ENCODE results near the gene NOTCH2. TPM values are rescaled to one million over a fixed set of nuclear protein-coding genes. Genes with fewer than 3 reads are reported as not detected.
"Not testable (repeated sequence)": the region's sequence is repeated elsewhere in the genome, so short reads cannot be mapped to it uniquely, and the experiment has no call there.

The NOTCH2 gene
- total RNA-seq, 6 experiments from 2014 or later: 122 to 147 (median 134) TPM

DNA sequence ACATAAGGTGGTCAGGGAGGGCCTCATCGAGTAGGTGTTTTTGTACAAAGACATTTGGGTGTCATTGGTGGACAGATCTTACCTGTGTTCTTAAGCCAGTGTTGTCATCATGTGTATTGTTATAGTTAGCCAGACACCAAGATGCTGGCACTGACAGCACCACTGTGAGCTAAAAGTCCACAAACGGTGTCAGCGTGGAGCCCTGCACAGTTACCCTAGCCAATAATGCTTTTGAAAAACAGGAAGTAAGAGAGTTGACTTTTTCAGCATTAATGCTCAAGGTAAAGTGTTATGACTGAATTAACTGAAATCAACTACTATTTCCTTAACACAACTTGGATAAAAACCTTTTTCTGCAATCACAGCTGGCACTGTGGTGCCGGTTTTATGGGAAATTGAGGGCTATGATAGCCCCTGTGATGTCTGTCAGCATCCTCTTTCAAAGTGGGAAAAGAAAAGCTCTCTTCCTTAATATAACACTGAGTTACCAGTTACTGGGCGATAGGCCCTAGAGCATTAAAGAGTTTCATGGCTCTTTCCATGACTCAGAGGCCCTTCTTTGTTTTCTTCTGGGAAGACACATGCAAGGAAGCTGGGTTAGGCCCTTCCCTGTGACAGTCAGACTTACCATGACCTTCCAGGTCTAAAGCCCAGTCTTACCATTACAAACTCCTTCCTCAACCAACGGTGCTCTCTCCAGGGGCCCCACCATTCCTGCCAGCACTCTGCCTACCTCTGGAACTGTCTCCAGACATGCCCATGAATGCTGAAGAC, 29.7 kb upstream of the NOTCH2 start:
- H3K27ac Mint-ChIP-seq; H3K27me3 Mint-ChIP-seq (ENCODE audit: insufficient read depth); H3K4me3 Mint-ChIP-seq; H3K9me3 Mint-ChIP-seq; H3K36me3 Mint-ChIP-seq (ENCODE audit: low read depth); H3K4me1 Mint-ChIP-seq (ENCODE audit: low read depth); DNase-seq: not testable (repeated sequence)

- not testable (repeated sequence) for H3K27me3 Mint-ChIP-seq (ENCODE audit: insufficient read depth); H3K4me3 Mint-ChIP-seq; H3K27ac Mint-ChIP-seq
These were observed 27.6 kb upstream of the NOTCH2 start for GRCh38 chr1:120096981-120097545.

DNA sequence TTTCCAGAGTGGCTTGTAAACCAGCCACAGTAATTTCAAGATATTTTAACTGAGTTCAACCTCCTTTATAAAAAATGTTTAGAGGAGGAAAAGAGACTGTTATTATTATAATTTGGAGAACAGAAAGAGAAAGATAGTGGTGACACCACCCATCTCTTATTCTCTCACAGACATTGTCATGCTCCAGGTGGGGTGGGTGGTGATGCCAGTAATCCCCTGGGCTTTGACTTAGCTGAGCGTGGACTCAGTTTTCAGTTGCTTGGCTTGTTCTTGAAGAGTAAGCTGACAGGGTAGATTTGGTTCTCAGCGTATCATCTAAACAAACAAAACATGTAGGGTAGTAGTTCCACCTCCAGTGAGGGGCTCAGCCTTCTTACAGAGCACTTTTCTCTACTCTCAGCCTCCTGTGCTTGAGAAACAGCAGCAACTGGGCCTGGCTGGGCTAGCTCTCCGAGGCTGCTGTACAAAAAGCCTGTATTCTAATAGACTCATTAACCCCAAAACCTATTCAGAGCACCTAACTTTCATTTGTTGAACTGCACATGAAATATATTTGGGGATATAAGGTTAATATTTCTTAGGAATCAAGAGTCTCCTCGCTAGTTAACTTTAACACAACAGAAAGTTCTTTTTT, 24.2 kb upstream of the NOTCH2 start:
- H3K9me3 Mint-ChIP-seq; H3K27me3 Mint-ChIP-seq (ENCODE audit: insufficient read depth); DNase-seq; H3K27ac Mint-ChIP-seq; H3K4me3 Mint-ChIP-seq; H3K36me3 Mint-ChIP-seq (ENCODE audit: low read depth); H3K4me1 Mint-ChIP-seq (ENCODE audit: low read depth): not testable (repeated sequence)

More at GRCh38 chr1:120096981-120097545, 27.6 kb upstream of the NOTCH2 start:
- H3K9me3 Mint-ChIP-seq; H3K36me3 Mint-ChIP-seq (ENCODE audit: low read depth); H3K4me1 Mint-ChIP-seq (ENCODE audit: low read depth); DNase-seq: not testable (repeated sequence)

DNA sequence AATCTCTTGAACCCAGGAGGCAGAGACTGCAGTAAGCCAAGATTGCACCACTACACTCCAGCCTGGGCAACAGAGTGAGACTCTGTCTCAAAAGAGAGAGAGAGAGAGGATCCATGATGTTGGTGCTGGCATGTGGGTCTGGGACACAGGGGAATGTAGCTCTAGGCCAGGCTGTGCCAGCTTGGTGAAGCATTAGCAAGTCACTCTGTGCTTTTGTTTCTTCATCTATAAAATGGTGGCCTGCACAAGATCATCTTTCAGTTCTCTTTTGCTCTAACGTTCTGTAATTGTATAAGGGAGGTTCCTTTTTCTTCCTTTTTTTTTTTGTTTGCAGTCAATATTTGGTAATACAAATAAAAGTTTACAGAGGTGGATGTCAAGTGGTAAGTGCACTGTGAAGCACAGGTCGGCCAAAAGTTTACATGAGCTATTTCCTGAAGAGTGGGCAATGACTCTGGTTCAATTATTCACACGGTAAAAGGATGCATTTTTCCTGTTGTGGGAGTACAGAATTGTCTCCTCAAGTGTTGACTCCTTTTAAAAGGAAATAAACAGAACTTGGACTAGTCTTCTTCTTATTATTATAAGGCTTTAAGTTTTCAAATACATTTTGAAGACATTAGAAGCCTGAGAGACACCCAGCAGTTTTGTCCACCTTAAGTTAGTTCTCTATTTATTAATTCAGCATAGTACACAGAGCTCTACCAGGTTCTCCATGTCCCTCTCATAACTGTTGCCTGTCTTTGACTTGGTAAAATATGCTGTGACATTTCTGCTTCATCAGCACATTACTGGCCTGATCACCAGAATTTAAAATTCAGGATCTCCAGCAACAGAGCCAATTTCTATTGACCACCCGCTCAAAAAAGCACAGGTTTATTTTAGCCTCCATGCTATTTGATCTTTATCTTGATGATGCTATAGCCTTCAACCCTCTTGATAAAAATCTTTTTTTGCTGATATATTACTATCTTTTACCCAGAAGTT, 23.1 kb upstream of the NOTCH2 start:
- not testable (repeated sequence) for H3K27ac Mint-ChIP-seq; DNase-seq; H3K4me3 Mint-ChIP-seq; H3K9me3 Mint-ChIP-seq; H3K36me3 Mint-ChIP-seq (ENCODE audit: low read depth); H3K27me3 Mint-ChIP-seq (ENCODE audit: insufficient read depth)
- H3K4me1 Mint-ChIP-seq (ENCODE audit: low read depth): peaks cover 16% of the 10 kb centered on the region

- not testable (repeated sequence) for H3K27me3 Mint-ChIP-seq (ENCODE audit: insufficient read depth); H3K9me3 Mint-ChIP-seq; H3K36me3 Mint-ChIP-seq (ENCODE audit: low read depth); H3K4me3 Mint-ChIP-seq
- peaks cover 21% of the 10 kb centered on the region for H3K4me1 Mint-ChIP-seq (ENCODE audit: low read depth)
- DNase-seq: peak; percentile 77
- H3K27ac Mint-ChIP-seq: peak overlapping the region; percentile 99
These were observed 21.4 kb upstream of the NOTCH2 start for GRCh38 chr1:120090830-120091229.

DNA sequence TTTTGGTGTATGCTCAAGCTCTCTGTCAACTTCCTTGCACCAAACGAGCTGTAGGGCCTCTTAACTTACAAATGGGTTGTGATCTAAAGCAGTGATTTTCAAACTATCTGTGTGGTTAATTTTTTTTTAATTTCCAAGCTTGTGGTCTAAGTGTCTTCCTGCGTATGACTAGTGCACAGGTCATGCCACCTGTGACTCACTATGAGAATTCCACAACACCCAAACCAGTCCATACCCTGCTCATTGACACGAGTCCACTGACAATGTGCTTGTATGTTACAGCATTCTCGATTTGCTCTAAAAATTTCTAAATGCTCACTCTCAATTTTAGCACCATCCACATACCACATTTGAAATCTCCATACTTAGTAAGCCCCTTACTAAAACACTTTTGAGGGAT, 18.5 kb upstream of the NOTCH2 start:
- H3K9me3 Mint-ChIP-seq; H3K27me3 Mint-ChIP-seq (ENCODE audit: insufficient read depth); H3K4me3 Mint-ChIP-seq; H3K36me3 Mint-ChIP-seq (ENCODE audit: low read depth): not testable (repeated sequence)
- H3K4me1 Mint-ChIP-seq (ENCODE audit: low read depth): peaks cover 21% of the 10 kb centered on the region
- peak overlapping the region; percentile 74 for H3K27ac Mint-ChIP-seq
- DNase-seq: peak; percentile 82

- not testable (repeated sequence) for H3K9me3 Mint-ChIP-seq; H3K27me3 Mint-ChIP-seq (ENCODE audit: insufficient read depth); H3K27ac Mint-ChIP-seq; DNase-seq; H3K4me1 Mint-ChIP-seq (ENCODE audit: low read depth); H3K36me3 Mint-ChIP-seq (ENCODE audit: low read depth); H3K4me3 Mint-ChIP-seq
These were observed 405 bp upstream of the NOTCH2 start for GRCh38 chr1:120069920-120070214.

DNA sequence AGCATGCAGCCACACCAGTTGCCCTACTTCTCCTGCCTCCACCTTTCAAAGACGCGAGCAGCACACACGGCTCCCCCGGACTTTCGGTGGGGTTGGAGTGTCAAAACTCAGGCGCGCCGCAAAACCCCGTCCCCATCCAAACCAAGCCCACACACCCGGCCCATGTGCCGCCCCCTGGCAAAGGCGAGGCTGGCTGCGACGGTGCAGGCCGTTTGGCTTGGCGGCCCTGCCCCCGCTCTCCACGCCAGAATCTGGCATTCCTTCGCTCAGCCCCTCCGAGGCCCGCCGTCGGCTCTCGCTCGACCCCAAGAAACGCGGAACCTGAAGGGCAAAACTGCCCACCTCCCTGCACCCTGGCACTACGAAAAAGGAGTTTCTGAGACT, 787 bp downstream of the NOTCH2 start:
- not testable (repeated sequence) for H3K36me3 Mint-ChIP-seq (ENCODE audit: low read depth); H3K4me3 Mint-ChIP-seq; H3K27me3 Mint-ChIP-seq (ENCODE audit: insufficient read depth); H3K4me1 Mint-ChIP-seq (ENCODE audit: low read depth); H3K9me3 Mint-ChIP-seq; H3K27ac Mint-ChIP-seq; DNase-seq

- not testable (repeated sequence) for H3K27ac Mint-ChIP-seq; H3K4me1 Mint-ChIP-seq (ENCODE audit: low read depth); H3K27me3 Mint-ChIP-seq (ENCODE audit: insufficient read depth); H3K4me3 Mint-ChIP-seq; DNase-seq; H3K9me3 Mint-ChIP-seq; H3K36me3 Mint-ChIP-seq (ENCODE audit: low read depth)
These were observed 21.3 kb downstream of the NOTCH2 start for GRCh38 chr1:120048208-120048607.

- H3K27ac Mint-ChIP-seq; H3K4me3 Mint-ChIP-seq; H3K4me1 Mint-ChIP-seq (ENCODE audit: low read depth); H3K36me3 Mint-ChIP-seq (ENCODE audit: low read depth); DNase-seq; H3K9me3 Mint-ChIP-seq; H3K27me3 Mint-ChIP-seq (ENCODE audit: insufficient read depth): not testable (repeated sequence)
These were observed 27.7 kb downstream of the NOTCH2 start for GRCh38 chr1:120041771-120042170.

- H3K4me3 Mint-ChIP-seq; H3K9me3 Mint-ChIP-seq; DNase-seq; H3K27ac Mint-ChIP-seq; H3K4me1 Mint-ChIP-seq (ENCODE audit: low read depth); H3K27me3 Mint-ChIP-seq (ENCODE audit: insufficient read depth); H3K36me3 Mint-ChIP-seq (ENCODE audit: low read depth): not testable (repeated sequence)
These were observed 37.2 kb downstream of the NOTCH2 start for GRCh38 chr1:120032253-120032652.

DNA sequence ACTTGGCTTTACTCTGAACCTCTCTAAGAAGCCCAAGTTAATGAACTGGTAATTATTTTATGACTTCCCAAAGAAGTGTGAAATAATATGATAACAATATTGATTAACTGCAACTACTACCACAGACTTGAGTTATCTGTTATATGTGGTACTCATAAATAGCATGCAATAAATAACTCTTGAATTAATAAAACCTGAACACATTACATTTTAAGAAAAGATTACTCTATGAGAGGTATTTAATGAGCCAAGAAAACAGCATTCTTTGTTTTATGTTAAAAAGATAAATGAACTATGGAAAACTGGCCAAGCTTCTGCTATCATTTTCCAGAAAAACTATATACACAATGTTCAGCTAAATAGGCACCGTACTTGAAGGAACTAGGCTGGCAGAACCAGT, 45.7 kb downstream of the NOTCH2 start:
- not testable (repeated sequence) for H3K9me3 Mint-ChIP-seq; H3K27ac Mint-ChIP-seq; DNase-seq; H3K36me3 Mint-ChIP-seq (ENCODE audit: low read depth); H3K4me1 Mint-ChIP-seq (ENCODE audit: low read depth); H3K27me3 Mint-ChIP-seq (ENCODE audit: insufficient read depth); H3K4me3 Mint-ChIP-seq

DNA sequence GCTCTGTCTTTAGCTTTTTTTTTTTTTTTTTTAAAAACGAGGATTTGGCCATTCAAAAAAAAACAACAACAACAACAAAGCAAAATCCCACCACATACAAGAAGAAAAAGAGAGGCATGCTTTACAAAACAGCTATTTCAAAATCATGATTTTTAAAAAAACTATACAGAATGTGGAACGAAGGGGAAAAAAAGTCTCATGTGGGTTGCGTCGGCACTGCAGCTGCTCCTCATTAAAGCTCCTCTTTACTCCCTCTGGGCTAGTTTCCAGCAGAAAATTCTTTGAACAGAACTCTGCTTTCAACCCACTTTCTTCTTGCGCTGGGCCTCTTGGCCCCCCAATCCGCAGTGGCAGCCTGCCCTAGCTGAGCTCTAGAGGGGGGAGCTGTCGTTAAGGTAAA, 54.5 kb downstream of the NOTCH2 start:
- DNase-seq: peak; percentile 9
- H3K9me3 Mint-ChIP-seq; H3K36me3 Mint-ChIP-seq (ENCODE audit: low read depth); H3K27me3 Mint-ChIP-seq (ENCODE audit: insufficient read depth): not testable (repeated sequence)
- Mint-ChIP-seq H3K4me3 (peak overlapping the region; percentile 81), H3K27ac (peak overlapping the region; percentile 71), H3K4me1 (ENCODE audit: low read depth) (peaks cover 16% of the 10 kb centered on the region)

All from HFFc6 (cell line).